ENCODE data around the gene TOR2A. TPM values are rescaled to one million over a fixed set of nuclear protein-coding genes. Genes with fewer than 3 reads are reported as not detected.

Gene TOR2A
- total RNA-seq, 1 experiment from 2014 or later: 16.4 TPM

DNA sequence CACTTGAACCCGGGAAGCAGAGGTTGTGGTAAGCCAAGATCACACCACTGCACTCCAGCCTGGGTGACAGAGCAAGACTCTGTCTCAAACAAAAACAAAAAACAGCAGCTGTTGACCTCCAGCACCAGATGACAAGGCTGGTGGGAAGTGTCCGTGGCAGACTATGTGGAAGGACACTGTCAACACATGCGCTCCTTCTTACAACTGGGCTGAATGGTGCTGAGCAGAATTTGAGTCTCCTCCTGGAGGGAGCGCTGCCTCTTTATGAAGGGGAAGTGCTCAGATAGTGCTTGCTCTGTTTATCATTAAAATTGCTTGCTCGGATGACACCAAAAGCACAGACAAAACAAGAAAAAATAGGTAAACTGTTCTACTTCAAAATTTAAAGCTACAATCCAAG, 37.5 kb downstream of the TOR2A start:
- intact Hi-C loops (cut with micrococcal nuclease; ENCODE audit: unreplicated experiment): no loop called here
- Histone ChIP-seq H3K79me2 (ENCODE audit: low read depth) (no peaks in the 10 kb centered on the region), H3K27me3 (ENCODE audit: insufficient read depth, low read depth) (no peaks in the 10 kb centered on the region), H2AFZ (no peak overlapping the region), H3K36me3 (ENCODE audit: low read depth) (no peaks in the 10 kb centered on the region), H3K27ac (no peak overlapping the region), H3K4me3 (no peak overlapping the region), H3K4me2 (no peak overlapping the region), H4K20me1 (ENCODE audit: insufficient read depth) (no peaks in the 10 kb centered on the region), H3K4me1 (replicated peaks; ENCODE audit: insufficient read depth) (peaks cover 4% of the 10 kb centered on the region), H3F3A (ENCODE audit: insufficient read depth, low read depth) (no peaks in the 10 kb centered on the region; the same call in 1 of the 2 replicates), H3K9me2 (ENCODE audit: insufficient read depth) (no peaks in the 10 kb centered on the region), H3K9me3 (ENCODE audit: insufficient read depth, low read depth) (no peaks in the 10 kb centered on the region)
- CTCF ChIA-PET: interaction anchor here (0.6 kb wide), 1 partner anchor 181 kb away, joined by 3 read pairs; no protein-coding TSS in a partner anchor
- POLR2A ChIA-PET (ENCODE audit: unreplicated experiment): no interaction called here
- no TSS peak for BruUV-seq (replicated peaks)
- DNase-seq: no peak
- TF ChIP-seq EZH2 (IDR thresholded peaks at IDR 0.05; ENCODE audit: low read depth): no peak
- TF ChIP-seq, protein P1, sequence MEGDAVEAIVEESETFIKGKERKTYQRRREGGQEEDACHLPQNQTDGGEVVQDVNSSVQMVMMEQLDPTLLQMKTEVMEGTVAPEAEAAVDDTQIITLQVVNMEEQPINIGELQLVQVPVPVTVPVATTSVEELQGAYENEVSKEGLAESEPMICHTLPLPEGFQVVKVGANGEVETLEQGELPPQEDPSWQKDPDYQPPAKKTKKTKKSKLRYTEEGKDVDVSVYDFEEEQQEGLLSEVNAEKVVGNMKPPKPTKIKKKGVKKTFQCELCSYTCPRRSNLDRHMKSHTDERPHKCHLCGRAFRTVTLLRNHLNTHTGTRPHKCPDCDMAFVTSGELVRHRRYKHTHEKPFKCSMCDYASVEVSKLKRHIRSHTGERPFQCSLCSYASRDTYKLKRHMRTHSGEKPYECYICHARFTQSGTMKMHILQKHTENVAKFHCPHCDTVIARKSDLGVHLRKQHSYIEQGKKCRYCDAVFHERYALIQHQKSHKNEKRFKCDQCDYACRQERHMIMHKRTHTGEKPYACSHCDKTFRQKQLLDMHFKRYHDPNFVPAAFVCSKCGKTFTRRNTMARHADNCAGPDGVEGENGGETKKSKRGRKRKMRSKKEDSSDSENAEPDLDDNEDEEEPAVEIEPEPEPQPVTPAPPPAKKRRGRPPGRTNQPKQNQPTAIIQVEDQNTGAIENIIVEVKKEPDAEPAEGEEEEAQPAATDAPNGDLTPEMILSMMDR (conservative IDR thresholded peaks at IDR 0.05): no peak

DNA sequence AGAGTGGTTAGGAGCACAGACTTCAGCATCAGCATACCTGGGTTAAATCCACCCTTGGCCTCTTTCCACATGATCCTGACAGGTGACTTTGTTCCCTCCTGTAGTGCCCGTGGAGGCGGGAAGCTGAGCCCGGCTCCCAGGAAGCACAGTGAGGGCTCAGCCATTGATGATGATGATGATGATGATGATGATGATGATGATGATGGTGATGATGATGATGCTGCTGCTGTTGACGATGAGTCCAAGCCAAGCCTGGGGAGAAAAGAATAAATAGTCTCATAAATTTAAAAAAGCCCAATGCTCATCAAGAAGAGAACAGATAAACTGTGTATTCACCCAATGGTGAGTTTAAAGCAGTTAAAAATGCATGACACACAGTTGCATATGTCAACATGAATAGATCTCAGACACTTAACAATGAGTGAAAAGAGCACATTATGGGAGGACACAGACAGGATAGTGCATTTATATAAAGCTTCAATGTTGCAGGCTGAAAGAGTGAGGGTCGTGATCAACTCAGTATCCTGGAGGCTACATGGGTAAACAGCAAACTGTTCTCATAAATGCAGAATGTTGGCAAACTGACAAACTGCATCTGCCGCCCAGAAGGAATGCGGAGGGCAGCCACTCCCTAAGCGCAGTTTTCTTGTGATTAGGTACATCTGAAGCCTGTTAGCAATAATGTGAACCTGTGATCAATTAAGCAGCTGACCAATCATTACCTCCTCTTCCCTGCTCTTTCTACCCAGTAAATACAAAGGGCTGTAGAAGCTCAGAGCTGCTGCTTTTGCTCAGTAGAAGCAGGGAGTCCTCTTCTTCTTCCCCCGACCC, 40.0 kb downstream of the TOR2A start:
- no peaks in the 10 kb centered on the region for H3K9me2 ChIP-seq (ENCODE audit: insufficient read depth)
- H3K4me2 ChIP-seq: no peak overlapping the region
- no peak overlapping the region for H3K27ac ChIP-seq
- H3F3A ChIP-seq (ENCODE audit: insufficient read depth, low read depth): no peaks in the 10 kb centered on the region
- no peaks in the 10 kb centered on the region for H3K36me3 ChIP-seq (ENCODE audit: low read depth)
- intact Hi-C loops (cut with micrococcal nuclease; ENCODE audit: unreplicated experiment): no loop called here
- no peaks in the 10 kb centered on the region for H3K79me2 ChIP-seq (ENCODE audit: low read depth)
- no peaks in the 10 kb centered on the region for H3K9me3 ChIP-seq (ENCODE audit: insufficient read depth, low read depth)
- no peak for TF ChIP-seq EZH2 (IDR thresholded peaks at IDR 0.05; ENCODE audit: low read depth)
- TF ChIP-seq, protein P1 (conservative IDR thresholded peaks at IDR 0.05): no peak
- H3K4me3 ChIP-seq: no peak overlapping the region
- POLR2A ChIA-PET (ENCODE audit: unreplicated experiment): no interaction called here
- CTCF ChIA-PET: no interaction called here
- no peaks in the 10 kb centered on the region for H4K20me1 ChIP-seq (ENCODE audit: insufficient read depth)
- peaks cover 4% of the 10 kb centered on the region for H3K4me1 ChIP-seq (replicated peaks; ENCODE audit: insufficient read depth)
- no TSS peak for BruUV-seq (replicated peaks)
- no peak for DNase-seq
- no peaks in the 10 kb centered on the region for H3K27me3 ChIP-seq (ENCODE audit: insufficient read depth, low read depth)
- H2AFZ ChIP-seq: no peak overlapping the region

DNA sequence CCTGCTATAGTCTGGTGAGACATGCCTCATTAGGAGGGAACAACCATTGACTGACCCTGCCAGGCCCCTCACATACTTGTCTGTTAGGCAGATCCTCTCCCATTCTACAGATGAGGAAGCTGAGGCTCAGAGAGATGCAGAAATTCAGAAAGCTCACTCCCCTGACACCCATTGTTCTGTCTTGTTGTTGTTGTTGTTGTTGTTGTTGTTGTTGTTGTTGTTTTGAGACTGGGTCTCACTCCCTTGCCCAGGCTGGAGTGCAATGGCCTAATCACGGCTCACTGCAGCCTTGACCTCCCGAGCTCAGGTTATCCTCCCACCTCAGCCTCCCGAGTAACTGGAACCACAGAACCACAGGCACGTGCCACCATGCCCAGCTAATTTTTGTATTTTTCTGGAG, 41.4 kb downstream of the TOR2A start:
- intact Hi-C loops (cut with micrococcal nuclease; ENCODE audit: unreplicated experiment): no loop called here

More for the DNA sequence above, 41.4 kb downstream of the TOR2A start:
- Histone ChIP-seq H3K4me1 (replicated peaks; ENCODE audit: insufficient read depth) (no peaks in the 10 kb centered on the region), H3K36me3 (ENCODE audit: low read depth) (no peaks in the 10 kb centered on the region), H4K20me1 (ENCODE audit: insufficient read depth) (no peaks in the 10 kb centered on the region), H3K4me2 (no peak overlapping the region), H3K27me3 (ENCODE audit: insufficient read depth, low read depth) (no peaks in the 10 kb centered on the region), H3K27ac (no peak overlapping the region), H3K9me2 (ENCODE audit: insufficient read depth) (no peaks in the 10 kb centered on the region), H3F3A (ENCODE audit: insufficient read depth, low read depth) (no peaks in the 10 kb centered on the region), H3K4me3 (no peak overlapping the region), H3K9me3 (ENCODE audit: insufficient read depth, low read depth) (no peaks in the 10 kb centered on the region), H2AFZ (no peak overlapping the region), H3K79me2 (ENCODE audit: low read depth) (no peaks in the 10 kb centered on the region)
- TF ChIP-seq, protein P1 (conservative IDR thresholded peaks at IDR 0.05): no peak
- no peak for TF ChIP-seq EZH2 (IDR thresholded peaks at IDR 0.05; ENCODE audit: low read depth)
- CTCF ChIA-PET: no interaction called here
- POLR2A ChIA-PET (ENCODE audit: unreplicated experiment): no interaction called here
- no peak for DNase-seq
- no TSS peak for BruUV-seq (replicated peaks)
